HG02870 (cell line): ENCODE results near the gene NFKBIL1.
"Not testable (repeated sequence)": the region's sequence is repeated elsewhere in the genome, so short reads cannot be mapped to it uniquely, and the experiment has no call there.

ENCODE experiments used
- ATAC-seq: cut with Tn5 transposase; IDR thresholded peaks from one replicate; pipeline ENCODE4 v1.9.1; 2021; ENCODE audit warnings: mild to moderate bottlenecking, moderate library complexity; ENCODE audit not compliant: unreplicated experiment

NFKBIL1 gene

DNA sequence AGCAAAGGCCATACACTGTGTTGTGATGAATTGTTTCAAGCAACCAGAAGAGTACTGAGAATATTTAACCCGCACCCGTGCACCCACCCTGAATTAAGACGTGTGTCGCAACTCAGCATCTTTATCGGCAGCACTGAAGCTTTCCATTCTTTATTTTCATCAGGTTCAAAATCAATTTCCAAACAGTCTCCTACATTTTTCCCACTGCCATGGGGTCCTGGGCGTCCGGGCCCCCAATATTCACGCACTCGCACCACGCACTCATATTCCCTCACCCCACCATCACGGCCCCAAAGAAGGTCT is 33.0 kb downstream of the NFKBIL1 start:
- ATAC-seq: no peak

DNA sequence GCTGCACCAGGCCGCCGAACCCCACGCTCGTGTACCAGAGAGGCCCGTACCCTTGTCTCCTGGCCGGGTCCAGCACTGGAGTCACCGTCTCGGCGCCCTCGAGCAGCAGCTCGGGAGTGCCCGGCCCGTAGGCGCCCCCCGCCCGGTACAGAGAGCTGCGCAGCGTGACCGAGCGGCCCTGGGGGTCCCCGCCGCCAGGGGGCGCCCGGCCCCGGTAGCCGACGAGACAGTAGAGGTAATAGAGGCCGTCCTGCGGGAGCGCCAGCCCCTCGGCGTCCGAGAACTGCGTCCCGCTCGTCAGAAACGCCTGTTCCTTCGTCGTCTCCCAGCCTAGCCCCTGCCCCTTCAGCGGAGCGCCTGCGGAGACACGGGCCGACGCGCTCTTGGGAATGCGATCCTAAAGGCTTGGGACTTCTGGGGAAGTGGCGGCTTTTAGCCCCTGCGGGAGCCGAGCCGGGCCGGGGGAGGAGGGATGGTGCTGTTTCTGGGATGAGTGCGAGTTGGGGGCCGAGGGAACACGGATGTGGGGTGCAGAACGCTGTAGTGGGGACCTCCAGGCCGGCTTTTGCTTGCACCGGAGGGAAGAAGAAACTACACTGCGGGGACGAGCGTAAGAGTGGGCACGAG is 33.5 kb downstream of the NFKBIL1 start:
- peak; percentile 43 for ATAC-seq

DNA sequence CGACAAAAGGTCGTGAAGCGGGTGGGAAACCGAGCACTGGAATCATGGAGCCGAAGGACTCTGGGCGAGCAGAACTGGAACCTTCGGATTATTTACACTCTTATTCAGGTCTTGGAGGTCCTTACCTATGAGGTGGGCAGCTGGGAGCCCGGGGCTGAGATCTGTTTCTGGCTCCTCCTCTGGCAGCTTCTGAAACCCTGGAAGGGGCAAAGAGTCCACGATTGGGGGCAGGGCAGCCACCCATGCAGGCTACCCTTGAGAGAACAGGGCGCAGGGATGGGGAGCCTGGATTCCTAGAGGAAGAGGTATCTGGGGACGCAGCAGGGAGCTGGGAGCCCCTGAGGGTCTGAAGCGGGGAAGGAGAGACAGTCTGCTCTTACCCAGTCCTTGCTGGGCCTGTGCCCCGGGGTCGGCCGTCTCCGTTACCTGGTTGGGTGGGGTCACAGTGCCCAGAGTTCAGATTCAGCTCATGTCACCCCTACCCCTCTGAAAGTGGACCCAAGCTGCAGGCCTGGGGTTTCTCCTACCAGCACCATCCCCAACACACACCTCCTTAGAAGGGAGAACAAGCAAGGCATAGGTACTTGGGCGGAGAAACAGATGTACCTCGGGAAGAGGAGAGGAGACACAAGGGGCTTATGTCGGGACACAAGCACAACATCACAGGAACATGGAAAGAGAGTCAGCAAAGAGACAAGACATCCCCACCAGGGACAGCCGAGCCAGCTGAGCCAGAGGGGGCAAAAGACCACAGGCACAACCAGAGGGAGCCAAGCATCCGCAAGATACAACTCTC is 34.2 kb downstream of the NFKBIL1 start:
- no peak for ATAC-seq

DNA sequence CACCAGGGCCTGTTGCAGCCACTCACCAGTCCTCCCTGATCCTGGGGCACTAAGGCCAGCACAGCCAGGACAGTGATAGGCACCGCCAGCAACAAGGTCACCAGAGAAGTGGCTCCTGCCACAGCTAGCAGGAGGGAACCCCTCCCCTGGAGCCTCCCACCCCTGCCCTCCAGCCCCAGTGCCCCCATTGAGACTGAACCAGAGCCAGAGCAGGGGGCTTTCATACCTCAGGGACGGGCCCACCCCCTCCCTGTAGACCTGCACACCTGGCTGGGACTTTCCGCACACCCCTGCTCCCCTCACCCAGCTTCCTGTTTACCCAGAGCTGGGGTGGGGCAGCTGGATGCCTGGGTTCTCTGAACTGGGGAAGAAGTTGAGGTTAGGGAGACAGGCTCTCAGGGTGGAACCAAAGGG is 34.8 kb downstream of the NFKBIL1 start, which contains the start of gene LTB:
Gene LTB, minus strand, starts transcription at position 195 of the 414 bp plus-strand sequence. Its CDS starts 7 bp downstream, at position 188.
- no peak for ATAC-seq

DNA sequence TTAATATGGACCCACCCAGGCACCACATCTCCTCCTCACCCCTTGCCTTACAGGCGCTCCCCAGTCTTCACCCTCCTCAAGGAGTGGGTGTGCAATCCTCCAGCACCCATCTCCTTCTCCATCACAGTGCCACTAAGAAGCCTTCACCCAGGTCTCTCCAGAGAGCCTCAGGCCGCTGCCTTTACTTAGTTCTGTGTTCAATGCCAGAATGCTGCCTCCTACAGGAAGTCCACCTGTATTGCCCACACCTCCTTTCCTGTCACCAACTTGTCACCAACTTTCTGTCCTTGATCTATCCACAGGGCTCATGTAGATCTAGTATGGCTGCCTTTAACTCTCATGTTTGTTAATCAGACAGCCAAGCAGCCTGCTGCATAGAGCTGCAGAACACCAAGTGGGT is 38.1 kb downstream of the NFKBIL1 start:
- ATAC-seq: no peak

DNA sequence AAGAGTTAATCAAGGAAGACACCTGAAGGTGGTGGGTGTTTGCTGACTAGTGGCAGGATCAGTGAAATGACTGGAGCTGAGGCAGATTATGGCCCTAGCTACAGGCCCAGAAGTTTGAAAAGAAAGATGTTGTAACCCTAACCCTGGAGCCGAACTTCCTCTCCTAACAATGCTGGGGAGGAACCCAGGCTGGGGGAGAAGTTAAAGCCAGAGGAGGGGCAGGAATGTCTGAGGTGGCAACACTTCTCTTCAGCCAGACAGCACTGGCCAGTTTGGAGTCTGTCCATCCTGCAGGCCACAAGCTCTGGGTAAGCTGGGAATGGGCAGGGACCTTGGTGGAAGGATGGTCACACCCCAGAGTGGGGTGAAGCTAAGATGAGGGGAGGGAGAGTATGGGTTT is 38.6 kb downstream of the NFKBIL1 start, which contains the start of gene LST1:
Gene LST1, plus strand, starts transcription at position 270 of the 400 bp plus-strand sequence. CDS start 1,023 bp downstream, outside the sequence.
- ATAC-seq: no peak

DNA sequence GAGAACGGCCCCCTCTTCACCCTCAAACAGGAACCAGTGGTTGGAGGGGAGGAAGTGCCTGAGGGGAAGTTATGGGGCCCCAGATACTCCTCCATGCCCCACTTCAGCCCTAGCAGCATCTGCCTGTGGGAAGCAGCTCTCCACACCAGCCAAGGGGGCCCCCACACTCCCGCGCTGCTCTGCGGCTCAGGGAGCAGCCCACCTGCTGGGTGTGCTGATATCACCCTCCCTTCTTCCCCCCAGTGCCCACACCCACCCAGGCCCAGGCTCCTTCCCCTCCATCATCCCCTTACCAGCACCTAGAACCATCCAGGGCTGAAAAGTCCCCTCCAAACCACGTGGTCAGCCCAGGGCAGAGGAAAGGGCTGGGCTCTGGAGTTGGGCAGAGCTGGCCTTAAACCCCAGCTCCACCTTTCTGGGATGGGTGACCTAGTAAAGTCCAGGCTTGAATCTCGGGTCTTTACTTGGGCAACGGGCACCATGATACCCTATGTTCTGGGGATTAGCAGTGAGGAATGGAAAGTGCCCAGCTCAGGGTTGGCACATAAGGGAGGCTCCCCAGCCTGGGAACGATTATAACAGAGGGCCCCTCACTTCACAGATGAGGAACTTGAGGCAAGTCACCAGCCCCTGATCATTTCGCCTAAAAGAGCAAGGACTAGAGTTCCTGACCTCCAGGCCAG is 39.3 kb downstream of the NFKBIL1 start:
- ATAC-seq: no peak

DNA sequence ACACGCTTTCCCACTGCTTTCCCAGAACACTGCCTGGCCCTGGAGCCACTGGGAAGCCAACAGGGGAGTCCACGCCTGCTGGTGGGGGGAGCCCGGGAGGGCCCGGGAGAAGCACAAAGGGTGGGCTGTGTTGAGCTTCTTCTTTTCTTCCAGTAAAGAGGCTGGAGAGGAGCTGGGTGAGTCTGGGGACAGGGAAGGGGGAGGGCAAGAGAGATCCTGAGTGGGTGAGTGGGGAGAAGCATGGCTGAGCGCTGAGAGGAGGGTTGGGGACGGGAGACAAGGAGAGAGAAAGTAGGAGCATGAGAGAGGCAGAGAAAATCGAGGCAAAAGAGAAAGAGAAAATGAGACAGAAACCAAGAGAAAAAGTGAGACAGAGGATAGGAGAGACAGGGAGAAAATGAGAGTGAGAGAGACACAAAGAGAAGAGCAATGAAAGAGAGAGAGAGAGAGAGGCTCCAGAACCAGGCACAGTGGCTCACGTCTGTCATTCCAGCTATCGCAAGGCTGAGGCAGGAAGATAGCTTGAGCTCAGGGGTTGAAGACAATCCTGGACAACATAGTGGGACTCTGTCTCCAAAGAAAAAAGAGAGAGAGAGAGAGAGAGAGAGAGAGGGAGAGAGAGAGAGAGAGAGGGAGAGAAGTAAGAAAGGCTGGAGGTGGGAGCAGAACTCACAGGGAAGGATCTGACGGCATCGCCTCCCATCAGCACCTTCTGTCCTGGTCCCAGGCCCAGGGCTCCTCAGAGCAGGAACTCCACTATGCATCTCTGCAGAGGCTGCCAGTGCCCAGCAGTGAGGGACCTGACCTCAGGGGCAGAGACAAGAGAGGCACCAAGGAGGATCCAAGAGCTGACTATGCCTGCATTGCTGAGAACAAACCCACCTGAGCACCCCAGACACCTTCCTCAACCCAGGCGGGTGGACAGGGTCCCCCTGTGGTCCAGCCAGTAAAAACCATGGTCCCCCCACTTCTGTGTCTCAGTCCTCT is 40.7 kb downstream of the NFKBIL1 start:
- no peak for ATAC-seq

DNA sequence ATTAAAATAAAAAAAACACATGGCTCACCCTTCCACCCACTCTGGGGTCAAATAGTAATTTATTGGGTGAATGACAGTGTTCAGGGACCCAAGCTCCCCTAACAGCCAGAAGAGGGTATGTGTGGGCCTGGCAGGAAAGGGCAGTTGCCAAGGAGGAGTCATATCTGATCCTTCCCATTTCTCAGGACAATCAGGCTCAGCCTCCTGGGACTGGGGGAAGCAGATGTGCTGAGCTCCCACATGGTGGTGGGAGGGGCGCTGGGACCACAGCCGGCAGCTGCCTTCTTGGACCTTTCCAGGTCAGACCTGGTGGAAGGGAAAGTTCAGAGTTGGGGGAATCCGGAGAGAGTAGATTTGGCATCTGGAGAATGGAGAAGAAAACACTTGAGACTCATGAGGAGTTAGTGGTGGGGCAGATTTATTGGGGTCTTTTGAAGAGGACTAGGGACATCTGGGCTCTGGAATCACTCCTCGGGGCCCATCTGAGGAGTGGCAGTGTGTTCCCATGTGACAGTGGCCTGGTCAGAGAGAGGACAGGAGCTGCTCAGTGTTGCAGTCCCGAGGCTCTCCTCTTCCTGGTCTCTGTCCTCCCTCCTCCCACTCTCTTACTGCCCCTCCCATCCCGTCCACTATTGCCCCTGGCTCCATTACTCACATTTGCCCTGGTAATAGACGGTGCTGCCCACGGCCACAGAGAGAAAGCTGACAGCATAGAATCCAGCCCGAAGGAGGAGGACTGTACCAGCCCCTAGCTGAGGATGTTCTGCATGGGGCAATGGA is 41.7 kb downstream of the NFKBIL1 start:
- no peak for ATAC-seq

DNA sequence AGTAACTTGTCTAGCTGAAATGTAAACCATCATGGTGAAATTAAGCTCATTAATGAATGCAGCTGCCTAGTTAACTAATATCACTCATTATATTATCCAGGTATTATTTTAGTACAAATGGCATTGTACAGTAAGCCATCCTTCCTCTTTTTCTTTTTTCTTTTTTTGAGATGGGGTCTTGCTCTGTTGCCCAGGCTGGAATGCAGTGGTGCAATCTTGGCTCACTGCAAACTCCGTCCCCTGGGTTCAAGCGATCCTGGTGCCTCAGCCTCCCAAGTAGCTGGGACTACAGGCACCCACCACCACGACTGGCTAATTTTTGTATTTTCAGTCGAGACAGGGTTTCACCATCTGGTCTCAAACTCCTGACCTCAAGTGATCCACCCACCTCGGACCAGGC is 43.3 kb downstream of the NFKBIL1 start:
- ATAC-seq: not testable (repeated sequence)

DNA sequence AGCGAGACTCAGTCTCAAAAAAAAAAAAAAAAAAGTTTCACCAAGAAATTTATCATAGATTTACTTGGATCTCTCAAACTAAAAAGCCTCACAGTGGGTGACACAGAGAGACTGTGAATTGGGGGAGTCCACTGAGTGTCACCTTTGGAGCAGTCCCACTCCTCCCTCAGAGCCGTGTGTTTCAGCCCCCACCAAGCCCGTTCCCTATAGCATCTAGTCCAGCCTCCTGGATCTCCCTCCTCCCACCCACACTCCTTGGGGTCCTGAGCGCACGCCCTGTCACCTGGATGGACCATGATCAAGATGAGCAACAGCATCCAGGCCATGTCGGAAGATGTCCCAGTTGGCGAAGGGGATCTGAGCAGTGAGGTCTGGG is 45.0 kb downstream of the NFKBIL1 start:
- no peak for ATAC-seq

DNA sequence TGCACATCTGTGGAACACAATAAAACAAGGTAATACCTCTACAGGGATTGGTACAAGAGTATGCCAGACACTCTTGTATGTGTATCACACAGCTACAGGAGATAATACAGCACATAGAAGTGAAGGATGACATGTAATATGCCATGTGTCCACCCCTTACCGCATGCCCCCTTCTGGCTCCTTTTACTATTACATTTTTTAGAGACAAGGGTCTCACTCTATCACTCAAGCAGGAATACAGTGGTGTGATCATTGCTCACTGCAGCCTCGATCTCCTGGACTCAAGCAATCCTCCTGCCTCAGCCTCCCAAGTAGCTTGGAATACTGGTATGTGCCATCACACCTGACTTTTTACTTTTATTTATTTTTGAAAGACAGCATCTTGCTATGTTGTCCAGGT is 49.6 kb downstream of the NFKBIL1 start:
- no peak for ATAC-seq

DNA sequence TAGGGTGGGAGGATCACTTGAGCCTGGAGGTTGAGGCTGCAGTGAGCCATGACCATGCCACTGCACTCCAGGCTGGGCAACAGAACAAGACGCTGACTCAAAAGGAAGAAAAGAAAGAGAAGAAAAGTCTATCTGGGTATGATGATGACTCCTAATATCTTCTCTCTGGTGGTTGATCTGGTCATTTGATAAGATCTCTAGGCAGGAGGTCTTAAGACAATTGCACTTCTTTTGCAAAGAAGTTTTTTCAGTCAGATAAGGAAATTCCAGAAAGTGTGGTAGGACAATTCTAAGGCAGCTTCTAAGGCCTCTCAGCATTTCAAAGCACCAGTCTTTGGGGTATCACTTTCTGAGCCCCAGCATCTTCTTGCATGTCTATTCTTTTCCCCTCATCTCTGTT is 59.9 kb downstream of the NFKBIL1 start:
- ATAC-seq: no peak
